HEK293T (cell line): ENCODE data around the gene CDH2.

Experiments
- ARNT ChIP-seq: fragments of 450-650 bp; IDR thresholded peaks from 2 replicates; pipeline ENCODE4 v1.6.1; 2017; ENCODE audit warnings: mild to moderate bottlenecking
- CTBP1 ChIP-seq: fragments of 450-650 bp; IDR thresholded peaks from 2 replicates; pipeline ENCODE4 v1.6.1; 2016; ENCODE audit warnings: borderline replicate concordance
- ELF4 ChIP-seq: fragments of 450-650 bp; IDR thresholded peaks from 2 replicates; pipeline ENCODE4 v1.6.1; 2017; ENCODE audit warnings: antibody characterized with exemption
- FOXK2 ChIP-seq: fragments of 450-650 bp; IDR thresholded peaks from 2 replicates; pipeline ENCODE4 v1.6.1; 2016; ENCODE audit warnings: mild to moderate bottlenecking
- FOXM1 ChIP-seq: fragments of 450-650 bp; IDR thresholded peaks from 2 replicates; pipeline ENCODE4 v1.6.1; 2017; ENCODE audit warnings: mild to moderate bottlenecking, borderline replicate concordance
- SP1 ChIP-seq: fragments of 450-650 bp; IDR thresholded peaks from 2 replicates; pipeline ENCODE4 v1.6.1; 2017
- TARDBP ChIP-seq: fragments of 450-650 bp; IDR thresholded peaks from 2 replicates; pipeline ENCODE4 v1.6.1; 2016
- TF ChIP-seq, protein P1 (sequence below): fragments of 450-650 bp; IDR thresholded peaks from 2 replicates; pipeline ENCODE4 v1.6.1; 2016

DNA sequence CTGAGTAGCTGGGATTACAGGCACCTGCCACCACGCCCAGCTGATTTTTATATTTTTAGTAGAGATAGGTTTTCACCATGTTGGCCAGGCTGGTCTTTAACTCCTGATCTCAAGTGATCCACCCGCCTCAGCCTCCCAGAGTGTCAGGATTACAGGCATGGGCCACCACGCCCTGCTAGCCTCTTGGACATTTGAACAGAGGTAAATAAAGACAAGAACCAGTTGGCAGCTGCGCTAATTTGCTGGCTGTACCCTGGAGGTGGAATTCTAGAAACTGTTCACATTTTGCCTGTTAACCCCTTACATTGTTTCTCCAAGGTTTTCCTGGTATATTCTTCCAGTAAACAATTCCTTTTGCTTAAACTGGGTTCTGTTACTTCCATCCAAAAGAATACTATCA, 132.9 kb downstream of the CDH2 start:
- TF ChIP-seq SP1, result no peak
- TF ChIP-seq ARNT, result no peak
- TF ChIP-seq FOXK2, result no peak
- TF ChIP-seq ELF4, result no peak
- TF ChIP-seq TARDBP, result no peak
- TF ChIP-seq FOXM1, result no peak
- no peak for TF ChIP-seq CTBP1
- TF ChIP-seq, protein P1, sequence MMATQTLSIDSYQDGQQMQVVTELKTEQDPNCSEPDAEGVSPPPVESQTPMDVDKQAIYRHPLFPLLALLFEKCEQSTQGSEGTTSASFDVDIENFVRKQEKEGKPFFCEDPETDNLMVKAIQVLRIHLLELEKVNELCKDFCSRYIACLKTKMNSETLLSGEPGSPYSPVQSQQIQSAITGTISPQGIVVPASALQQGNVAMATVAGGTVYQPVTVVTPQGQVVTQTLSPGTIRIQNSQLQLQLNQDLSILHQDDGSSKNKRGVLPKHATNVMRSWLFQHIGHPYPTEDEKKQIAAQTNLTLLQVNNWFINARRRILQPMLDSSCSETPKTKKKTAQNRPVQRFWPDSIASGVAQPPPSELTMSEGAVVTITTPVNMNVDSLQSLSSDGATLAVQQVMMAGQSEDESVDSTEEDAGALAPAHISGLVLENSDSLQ, result no peak
